ENCODE results near the gene ADA.

ADA gene

DNA sequence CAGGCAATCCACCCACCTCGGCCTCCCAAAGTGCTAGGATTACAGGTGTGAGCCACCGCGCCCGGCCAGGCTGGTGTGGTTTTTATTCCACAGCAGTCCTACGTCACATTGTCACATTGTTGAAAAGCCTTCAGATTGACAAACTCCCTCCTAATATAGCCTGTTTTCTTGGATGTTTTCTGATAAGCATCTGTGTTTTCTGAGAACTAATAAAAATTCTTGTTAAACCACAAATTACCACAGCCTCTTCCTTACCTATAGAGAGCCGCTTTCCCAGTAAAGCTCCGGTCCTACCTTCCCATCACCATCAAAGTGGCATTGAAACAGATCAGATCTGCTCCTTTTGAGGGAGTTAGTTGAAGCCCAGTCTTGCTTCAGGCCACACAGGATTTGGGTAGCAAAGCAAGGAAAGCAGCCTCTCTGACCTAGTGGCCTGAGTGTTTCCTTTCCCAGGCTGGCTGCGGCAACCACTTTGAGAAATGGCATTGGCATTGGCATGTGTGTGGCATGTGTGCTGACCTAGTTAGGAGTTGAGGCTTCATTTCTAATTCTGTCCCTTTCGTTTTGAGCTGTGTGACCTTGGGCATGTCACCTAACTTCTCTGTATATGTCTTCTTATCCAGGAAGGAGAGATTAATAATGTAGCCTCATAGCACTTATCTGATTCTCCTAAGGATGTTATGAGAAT is 70.8 kb downstream of the ADA start:
- DNase-seq (ENCODE audit: low read depth) = no peak

DNA sequence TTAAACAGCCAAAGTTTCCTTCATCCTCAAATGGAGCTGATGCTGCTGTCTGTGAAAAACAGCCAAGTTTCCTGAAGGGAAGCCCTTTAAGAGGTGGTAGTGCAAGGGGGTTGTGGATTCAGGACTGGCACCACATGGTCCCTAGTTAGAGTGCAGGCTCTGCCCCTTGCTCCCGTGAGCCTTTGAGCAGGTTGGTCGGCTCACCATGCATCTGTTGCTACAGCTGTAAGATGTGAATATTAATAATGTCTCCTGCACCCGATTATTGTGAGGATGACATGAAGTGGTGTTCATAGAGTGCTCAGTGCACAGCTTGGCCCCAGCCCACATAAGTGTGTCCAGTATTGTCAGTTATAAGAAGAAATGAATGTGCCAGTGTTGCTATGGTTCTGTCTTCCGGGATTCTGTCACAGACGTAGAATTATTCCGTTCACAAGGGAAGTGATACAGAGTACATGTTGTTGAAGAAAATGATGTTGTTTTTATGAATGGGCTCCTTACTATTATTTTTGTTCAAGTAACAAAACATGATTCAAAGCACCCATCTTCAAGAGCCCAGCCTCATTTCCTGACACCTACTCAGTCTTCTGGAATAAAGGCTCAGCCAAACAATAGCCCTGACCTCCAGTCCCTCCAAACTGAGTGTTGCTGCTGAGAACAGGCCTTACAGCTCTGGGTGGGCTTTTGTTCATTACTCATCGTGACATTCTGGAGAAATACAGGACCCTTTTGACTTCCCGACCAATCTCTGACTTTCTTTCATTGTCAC is 72.0 kb downstream of the ADA start:
- no peak for DNase-seq (ENCODE audit: low read depth)

DNA sequence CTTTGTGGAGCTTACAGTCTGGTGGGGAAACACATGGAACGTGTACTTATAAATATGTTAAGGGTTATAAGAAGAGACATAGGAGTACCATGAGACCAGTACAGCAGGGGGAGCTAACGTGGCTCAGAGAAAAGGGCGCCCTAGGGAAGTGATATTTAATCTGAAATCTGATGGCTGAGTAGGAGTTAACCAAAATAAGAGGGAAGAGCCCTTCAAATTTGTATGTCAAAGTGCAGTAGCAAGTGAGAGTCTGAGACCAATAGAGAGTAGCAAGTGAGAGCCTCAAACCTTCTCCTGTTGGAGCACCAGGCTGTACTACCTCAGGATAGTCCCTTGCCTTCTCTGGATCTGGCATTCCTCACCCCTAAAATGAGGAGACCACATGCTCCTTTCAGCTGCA is 75.2 kb downstream of the ADA start:
- no peak for DNase-seq (ENCODE audit: low read depth)

DNA sequence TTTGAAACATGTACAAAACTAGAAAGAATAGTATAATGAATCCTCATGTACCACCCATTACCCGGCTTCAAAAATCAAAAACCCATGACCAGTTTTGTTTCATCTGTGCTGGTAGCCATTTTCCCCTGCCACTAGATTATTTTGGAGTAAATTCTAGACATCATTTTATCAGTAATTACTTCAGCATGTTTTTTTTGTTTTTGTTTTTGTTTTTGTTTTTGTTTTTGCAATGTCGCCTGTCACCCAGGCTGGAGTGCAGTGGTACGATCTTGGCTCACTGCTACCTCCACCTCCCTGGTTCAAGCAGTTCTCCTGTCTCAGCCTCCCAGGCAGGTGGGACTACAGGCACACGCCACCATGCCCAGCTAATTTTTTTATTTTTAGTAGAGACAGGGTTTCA is 77.1 kb downstream of the ADA start:
- no peak for DNase-seq (ENCODE audit: low read depth)

DNA sequence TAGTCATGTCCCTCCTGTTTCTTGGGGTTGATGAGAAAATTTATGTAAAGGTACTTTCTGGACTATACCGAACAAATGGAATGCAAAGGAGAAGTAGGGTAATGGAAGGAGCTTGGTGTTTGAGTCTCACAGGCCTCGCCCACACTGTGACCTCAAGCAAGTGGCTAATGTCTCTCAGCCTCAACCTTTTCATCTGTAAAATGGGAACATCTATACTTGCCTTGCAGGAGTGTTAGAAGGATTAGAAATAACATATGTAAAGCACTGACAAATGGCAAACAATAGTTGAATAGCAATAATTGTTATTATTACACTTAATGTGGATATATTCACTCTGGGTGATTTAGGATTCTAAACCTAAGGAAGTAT is 78.0 kb downstream of the ADA start:
- no peak for DNase-seq (ENCODE audit: low read depth)

DNA sequence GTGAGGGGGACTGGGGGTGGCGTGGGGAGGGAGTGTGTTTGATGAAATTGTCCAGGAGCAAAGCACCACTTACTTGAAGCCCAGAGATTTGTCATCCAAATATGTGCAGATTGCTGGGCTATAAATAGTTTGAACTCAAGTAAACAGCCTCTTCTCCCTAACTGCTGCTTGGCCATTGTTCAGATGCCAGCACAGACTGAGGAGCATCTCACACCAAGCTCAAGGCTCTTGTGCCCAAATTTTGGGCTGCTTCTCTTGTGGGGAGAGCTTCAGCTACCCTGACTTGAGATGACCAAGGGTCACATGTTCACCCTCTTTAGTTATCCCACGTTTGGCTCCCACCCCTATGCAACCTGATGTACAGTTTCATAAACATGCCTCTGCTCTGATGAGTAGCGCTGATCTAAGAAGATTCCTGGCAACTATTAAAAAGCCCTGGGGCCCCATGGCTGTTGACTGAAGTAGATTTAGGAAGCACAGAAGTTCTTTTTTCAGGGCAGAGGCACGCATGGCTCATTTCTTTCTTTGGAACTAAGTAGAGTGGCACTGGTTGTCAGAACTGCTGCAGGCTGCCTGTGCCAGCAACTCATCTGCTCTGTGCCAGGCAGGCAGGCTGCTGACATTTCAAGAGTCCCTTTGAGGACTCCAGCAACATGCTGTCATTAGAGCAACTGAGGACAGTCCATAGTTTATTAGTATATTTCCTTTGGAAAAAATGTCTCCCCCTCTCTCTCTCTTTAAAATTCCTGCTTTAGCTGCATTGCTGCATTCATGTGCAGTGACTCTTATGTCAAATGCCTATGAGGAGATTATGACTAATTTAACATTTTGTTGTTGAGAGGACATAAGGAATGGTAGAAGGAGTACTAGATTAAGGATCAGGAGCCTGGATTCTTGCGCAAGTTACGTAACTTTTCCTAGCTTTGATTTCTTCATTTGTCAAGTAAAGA is 78.7 kb downstream of the ADA start:
- no peak for DNase-seq (ENCODE audit: low read depth)

DNA sequence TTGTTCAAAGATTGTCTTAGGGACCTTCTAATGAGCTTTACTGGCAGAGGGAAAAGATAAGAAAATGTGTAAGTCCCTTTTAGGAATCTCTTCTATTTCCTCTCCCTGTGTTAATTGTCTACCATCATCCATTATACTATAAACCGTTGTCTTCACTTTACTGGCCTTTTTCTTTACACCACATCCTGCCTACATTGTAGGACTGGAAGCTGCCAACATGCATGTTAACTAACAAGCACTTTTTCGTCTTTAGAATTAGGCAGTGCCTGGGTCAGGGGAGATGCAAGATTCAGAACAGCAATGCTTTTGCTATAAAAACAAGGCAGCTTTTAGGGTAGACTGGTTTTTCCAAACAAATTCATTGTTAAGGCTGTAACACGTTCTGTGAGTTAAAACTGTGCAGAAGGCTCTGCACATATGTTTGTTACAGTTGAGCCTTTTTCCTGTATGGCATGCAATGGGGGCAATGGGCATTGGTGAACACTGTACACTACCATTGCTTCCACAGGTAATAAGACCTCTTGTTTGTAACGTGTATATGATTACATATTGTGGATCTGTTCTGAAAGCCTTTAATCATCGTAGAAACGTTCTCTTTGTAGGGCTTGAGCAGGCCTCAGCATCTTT is 80.0 kb downstream of the ADA start:
- DNase-seq (ENCODE audit: low read depth) = no peak

DNA sequence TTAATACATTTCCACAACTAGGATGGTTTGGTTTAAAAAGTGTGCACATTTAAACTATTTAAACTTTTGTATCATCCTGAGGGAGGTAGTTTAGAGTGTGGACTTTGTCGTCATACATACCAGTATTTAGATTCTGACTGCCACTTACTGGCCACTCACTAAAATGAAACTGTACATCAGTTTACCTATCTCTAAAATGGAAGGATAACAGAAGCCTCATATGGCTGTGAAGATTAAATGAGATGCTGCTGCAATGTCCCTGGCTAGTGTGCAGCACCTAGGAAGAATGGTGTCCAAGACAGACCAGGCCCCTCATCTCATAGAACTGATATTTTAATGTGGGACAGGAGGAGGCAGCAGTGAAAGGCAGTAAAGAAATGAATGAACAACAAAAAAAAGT is 81.1 kb downstream of the ADA start:
- DNase-seq (ENCODE audit: low read depth) = no peak

Measured in stimulated activated CD4-positive, alpha-beta T cell treated with anti-CD3 and anti-CD28 coated beads, Interleukin-2, amount 100 ng/mL, for 4 hours (primary cell).